Suprapubic skin (tissue), 4 donors: Measurements from ENCODE around the gene FAM53A. TPM values are rescaled to one million over a fixed set of nuclear protein-coding genes. Genes with fewer than 3 reads are reported as not detected.

Experiments
- DNase-seq, 2 donors: peaks; one replicate each; pipeline ENCODE4 v3.0.0-alpha.2; 2019; ENCODE audit warnings: low spot score in 2 of 2
- H3K27ac ChIP-seq: fragments of 200-600 bp; sonication (generic); one replicate; pipeline ENCODE4 v1.5.1; 2019
- H3K27me3 ChIP-seq: fragments of 200-600 bp; sonication (generic); one replicate; pipeline ENCODE4 v1.5.1; 2019
- H3K36me3 ChIP-seq: fragments of 200-600 bp; sonication (generic); one replicate; pipeline ENCODE4 v1.5.1; 2019
- H3K4me1 ChIP-seq: fragments of 200-600 bp; sonication (generic); one replicate; pipeline ENCODE4 v1.5.1; 2019
- H3K4me3 ChIP-seq: fragments of 200-600 bp; sonication (generic); one replicate; pipeline ENCODE4 v1.5.1; 2019; ENCODE audit warnings: mild to moderate bottlenecking
- H3K9me3 ChIP-seq: fragments of 200-600 bp; sonication (generic); one replicate; pipeline ENCODE4 v1.5.1; 2019
- CTCF ChIP-seq, 2 donors: fragments of 200-600 bp in 1 of 2; fragments of 450-650 bp in 1 of 2; sonication (generic) in 1 of 2; IDR thresholded peaks; one replicate each; pipeline ENCODE4 v1.5.1; 2016 to 2019; ENCODE audit warnings: antibody characterized with exemption in 2 of 2, mild to moderate bottlenecking in 1 of 2, moderate library complexity in 1 of 2
- EP300 ChIP-seq: sonication (generic); formaldehyde crosslinking; IDR thresholded peaks from one replicate; pipeline ENCODE4 v1.6.1; 2017; ENCODE audit warnings: antibody characterized with exemption
- POLR2A ChIP-seq, 2 donors: fragments of 450-650 bp; IDR thresholded peaks; one replicate each; pipeline ENCODE4 v1.6.1; 2017; ENCODE audit warnings: antibody characterized with exemption in 2 of 2, mild to moderate bottlenecking in 2 of 2, moderate library complexity in 2 of 2
- POLR2AphosphoS5 ChIP-seq, 3 donors: sonication (generic); formaldehyde crosslinking; IDR thresholded peaks; one replicate each; pipeline ENCODE4 v1.6.1; 2017; ENCODE audit warnings: antibody characterized with exemption in 3 of 3
- WGBS: methylation state at CpG from one replicate; pipeline ENCODE4 v1.1.5; 2018; 5-methylcytosine and 5-hydroxymethylcytosine counted together
- total RNA-seq, 4 donors: library from RNA; depleted of rRNA; stranded (reverse); fragments of >200 nt; gene quantifications; one replicate each; pipeline ENCODE4 v1.1.0, GENCODE V29; 2016

The FAM53A gene, protein sequence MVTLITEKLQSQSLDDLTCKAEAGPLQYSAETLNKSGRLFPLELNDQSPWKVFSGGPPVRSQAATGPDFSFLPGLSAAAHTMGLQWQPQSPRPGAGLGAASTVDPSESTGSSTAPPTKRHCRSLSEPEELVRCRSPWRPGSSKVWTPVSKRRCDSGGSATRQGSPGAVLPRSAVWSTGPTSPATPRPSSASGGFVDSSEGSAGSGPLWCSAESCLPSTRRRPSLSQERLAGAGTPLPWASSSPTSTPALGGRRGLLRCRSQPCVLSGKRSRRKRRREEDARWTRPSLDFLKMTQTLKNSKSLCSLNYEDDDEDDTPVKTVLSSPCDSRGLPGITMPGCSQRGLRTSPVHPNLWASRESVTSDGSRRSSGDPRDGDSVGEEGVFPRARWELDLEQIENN
- total RNA-seq, result 1 to 10 TPM; 2.2 to 8.0 (median 4.9) TPM

DNA sequence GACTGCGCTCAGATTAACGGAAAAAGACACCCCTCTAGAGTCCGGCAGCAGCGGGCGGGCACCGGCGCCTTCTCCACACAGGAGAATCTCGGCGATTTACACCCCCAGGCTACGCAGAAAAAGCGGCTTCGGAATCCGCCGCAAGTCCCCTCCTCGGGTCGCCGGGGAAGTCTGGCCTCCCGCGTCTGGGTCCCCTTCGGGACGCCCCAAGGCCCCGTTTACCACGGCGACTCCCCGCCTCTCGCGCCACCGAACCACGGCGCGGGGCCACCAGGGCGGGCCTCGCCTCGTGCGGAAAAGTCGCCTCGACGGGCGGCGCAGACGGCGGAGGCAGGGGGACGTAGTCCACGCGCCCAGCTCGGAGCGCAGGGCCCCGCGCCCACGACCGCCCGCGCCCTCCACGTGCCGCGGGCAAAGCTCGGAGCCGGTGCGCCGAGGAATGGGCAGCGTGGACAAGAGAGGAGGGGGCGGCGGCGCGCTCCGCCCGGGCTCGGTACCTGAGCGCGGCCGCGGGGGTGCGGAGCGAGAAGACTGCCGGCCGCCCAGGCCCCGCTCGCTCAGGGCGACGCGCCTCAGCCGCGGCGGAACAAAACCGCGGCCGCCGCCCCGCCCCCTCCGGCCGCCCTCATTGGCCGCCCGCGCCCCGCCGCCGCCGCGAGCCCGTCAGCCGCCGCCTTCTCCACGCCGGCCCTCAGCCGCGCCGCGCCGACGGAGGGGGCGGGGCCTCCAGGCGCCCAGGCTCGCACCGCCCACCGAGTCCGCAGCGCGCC is at the start of gene FAM53A:
Gene FAM53A (minus strand): TSS at position 578 of the 770 bp plus-strand sequence. CDS start 15,572 bp downstream, outside the sequence.
- 2% methylated on average over 27 of the region's 118 CpGs for WGBS
- H3K27me3 ChIP-seq, result no peaks in the 10 kb centered on the region
- TF ChIP-seq POLR2A (IDR thresholded peaks at IDR 0.05) (no peak), CTCF (IDR thresholded peaks at IDR 0.05) (no peak), POLR2AphosphoS5 (IDR thresholded peaks at IDR 0.05) (no peak), EP300 (no peak)
- peaks cover 22% of the 10 kb centered on the region for H3K4me1 ChIP-seq
- peak within 1 kb of the TSS; percentile 76 for H3K4me3 ChIP-seq
- H3K27ac ChIP-seq, result peak within 1 kb of the TSS; percentile 90
- no peaks in the 10 kb centered on the region for H3K36me3 ChIP-seq
- no peaks in the 10 kb centered on the region for H3K9me3 ChIP-seq
- no peak for DNase-seq

DNA sequence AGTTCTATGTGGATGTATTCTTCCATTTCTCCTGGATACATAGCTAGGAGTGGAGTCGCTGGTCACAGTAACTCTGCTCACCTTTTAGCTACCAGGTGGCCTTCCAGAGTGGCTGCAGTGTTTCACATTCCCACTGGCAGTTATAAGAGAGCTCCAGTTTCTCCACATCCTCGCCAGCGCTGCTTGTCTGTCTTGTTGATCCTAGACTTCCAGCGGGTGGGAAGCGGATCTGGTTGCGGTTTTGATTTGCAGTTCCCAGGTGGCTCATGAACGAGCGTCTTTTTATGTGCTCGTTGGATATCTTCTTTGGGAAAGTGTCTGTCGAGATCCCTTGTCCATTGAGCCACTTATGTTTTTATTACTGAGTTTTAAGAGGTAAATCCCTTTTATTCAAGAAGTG is 48.8 kb upstream of the FAM53A start:
- Histone ChIP-seq H3K27me3 (no peaks in the 10 kb centered on the region), H3K27ac (no peak overlapping the region), H3K4me1 (peaks cover 11% of the 10 kb centered on the region), H3K4me3 (no peak overlapping the region), H3K36me3 (peaks cover 30% of the 10 kb centered on the region), H3K9me3 (peaks cover 6% of the 10 kb centered on the region)
- no peak for DNase-seq
- no peak for TF ChIP-seq POLR2A (IDR thresholded peaks at IDR 0.05)
- no peak for TF ChIP-seq POLR2AphosphoS5 (IDR thresholded peaks at IDR 0.05)
- no peak for TF ChIP-seq EP300
- 93% methylated on average over 10 of the region's 10 CpGs for WGBS

GRCh38 chr4:1731180-1731579 is 47.1 kb upstream of the FAM53A start:
- H3K27me3 ChIP-seq, result no peaks in the 10 kb centered on the region
- peaks cover 28% of the 10 kb centered on the region for H3K4me1 ChIP-seq
- peaks cover 21% of the 10 kb centered on the region for H3K36me3 ChIP-seq
- H3K27ac ChIP-seq, result no peak overlapping the region
- WGBS, result 95% methylated on average over 9 of the region's 10 CpGs
- no peak overlapping the region for H3K4me3 ChIP-seq
- TF ChIP-seq EP300 (no peak), CTCF (IDR thresholded peaks at IDR 0.05) (no peak), POLR2A (IDR thresholded peaks at IDR 0.05) (no peak), POLR2AphosphoS5 (IDR thresholded peaks at IDR 0.05) (no peak)
- DNase-seq, result no peak
- H3K9me3 ChIP-seq, result no peaks in the 10 kb centered on the region

- H3K9me3 ChIP-seq, result no peaks in the 10 kb centered on the region
- H3K27ac ChIP-seq, result no peak overlapping the region
- WGBS, result 96% methylated on average over 7 of the region's 16 CpGs
- H3K4me1 ChIP-seq, result peaks cover 30% of the 10 kb centered on the region
- DNase-seq, result no peak
- no peak overlapping the region for H3K4me3 ChIP-seq
- peaks cover 17% of the 10 kb centered on the region for H3K36me3 ChIP-seq
- no peak for TF ChIP-seq POLR2AphosphoS5 (IDR thresholded peaks at IDR 0.05)
- no peak for TF ChIP-seq POLR2A (IDR thresholded peaks at IDR 0.05)
- no peak for TF ChIP-seq EP300
- TF ChIP-seq CTCF (IDR thresholded peaks at IDR 0.05), result no peak
- no peaks in the 10 kb centered on the region for H3K27me3 ChIP-seq
These were observed 46.5 kb upstream of the FAM53A start for GRCh38 chr4:1730532-1731135.

- peak in 1 of 2 donors; percentile 57 for DNase-seq
- H3K27ac ChIP-seq, result peak overlapping the region; percentile 63
- no peaks in the 10 kb centered on the region for H3K9me3 ChIP-seq
- no peaks in the 10 kb centered on the region for H3K27me3 ChIP-seq
- TF ChIP-seq POLR2A (IDR thresholded peaks at IDR 0.05) (no peak), POLR2AphosphoS5 (IDR thresholded peaks at IDR 0.05) (no peak), CTCF (IDR thresholded peaks at IDR 0.05) (no peak), EP300 (no peak)
- H3K36me3 ChIP-seq, result peaks cover 8% of the 10 kb centered on the region
- H3K4me1 ChIP-seq, result peaks cover 30% of the 10 kb centered on the region
- WGBS, result 85% methylated on average over 30 of the region's 31 CpGs
- H3K4me3 ChIP-seq, result peak overlapping the region; percentile 13
These were observed 44.2 kb upstream of the FAM53A start for GRCh38 chr4:1728061-1728980.
